ENCODE results near the gene APEX2. TPM values are rescaled to one million over a fixed set of nuclear protein-coding genes. Genes with fewer than 3 reads are reported as not detected.

APEX2 gene
- total and polyA plus RNA-seq, 2 experiments from 2014 or later, result 10.0 to 20.1 TPM

DNA sequence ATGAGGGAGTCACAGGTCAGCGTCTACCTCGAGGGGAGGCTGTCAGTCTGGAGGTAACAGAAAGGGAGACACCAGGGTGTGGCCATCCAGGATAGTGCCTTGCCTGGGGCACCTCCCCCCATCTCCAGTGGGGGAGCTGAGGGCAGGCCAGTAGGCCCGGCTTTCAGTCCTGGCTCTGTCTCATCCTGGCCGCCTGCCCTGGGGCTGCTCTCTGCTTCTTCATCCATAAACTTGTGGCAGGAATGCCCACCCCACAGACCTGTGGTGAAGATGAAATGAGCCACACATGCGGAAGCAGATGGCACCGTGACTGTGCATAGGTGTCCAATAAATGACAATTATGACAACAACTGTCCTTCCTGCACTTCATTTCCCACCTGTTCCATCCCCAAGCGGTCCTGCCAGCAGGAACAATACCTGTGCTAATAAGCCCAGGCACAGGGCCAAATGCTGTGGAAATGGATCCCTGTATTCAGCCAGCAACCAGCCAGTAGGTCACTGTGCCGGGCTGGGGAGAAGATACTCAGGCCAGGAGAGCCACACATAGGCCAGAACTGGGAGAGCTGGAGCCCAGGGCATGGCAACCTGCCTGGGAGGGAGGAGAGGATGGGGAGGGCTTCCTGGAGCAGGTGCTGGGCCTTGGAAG, 49.3 kb upstream of the APEX2 start:
- no peaks in the 10 kb centered on the region for H3K27me3 ChIP-seq (ENCODE audit: insufficient read depth)
- TF ChIP-seq ETS1 (IDR thresholded peaks at IDR 0.05) (no peak), EZH2 (IDR thresholded peaks at IDR 0.05; ENCODE audit: low read depth, unreplicated experiment) (no peak), NANOG (IDR thresholded peaks at IDR 0.05; ENCODE audit: borderline replicate concordance) (no peak), ZNF114 (CRISPR knock-in tag; IDR thresholded peaks at IDR 0.05) (no peak), STAT1 (IDR thresholded peaks at IDR 0.05; ENCODE audit: unreplicated experiment) (no peak), EZH2phosphoT487 (IDR thresholded peaks at IDR 0.05; ENCODE audit: unreplicated experiment) (no peak), CREB1 (CRISPR knock-in tag; IDR thresholded peaks at IDR 0.05; ENCODE audit: low read depth) (no peak), ZNF331 (CRISPR knock-in tag; IDR thresholded peaks at IDR 0.05; ENCODE audit: low read depth) (no peak)
- TF ChIP-seq, protein P1, sequence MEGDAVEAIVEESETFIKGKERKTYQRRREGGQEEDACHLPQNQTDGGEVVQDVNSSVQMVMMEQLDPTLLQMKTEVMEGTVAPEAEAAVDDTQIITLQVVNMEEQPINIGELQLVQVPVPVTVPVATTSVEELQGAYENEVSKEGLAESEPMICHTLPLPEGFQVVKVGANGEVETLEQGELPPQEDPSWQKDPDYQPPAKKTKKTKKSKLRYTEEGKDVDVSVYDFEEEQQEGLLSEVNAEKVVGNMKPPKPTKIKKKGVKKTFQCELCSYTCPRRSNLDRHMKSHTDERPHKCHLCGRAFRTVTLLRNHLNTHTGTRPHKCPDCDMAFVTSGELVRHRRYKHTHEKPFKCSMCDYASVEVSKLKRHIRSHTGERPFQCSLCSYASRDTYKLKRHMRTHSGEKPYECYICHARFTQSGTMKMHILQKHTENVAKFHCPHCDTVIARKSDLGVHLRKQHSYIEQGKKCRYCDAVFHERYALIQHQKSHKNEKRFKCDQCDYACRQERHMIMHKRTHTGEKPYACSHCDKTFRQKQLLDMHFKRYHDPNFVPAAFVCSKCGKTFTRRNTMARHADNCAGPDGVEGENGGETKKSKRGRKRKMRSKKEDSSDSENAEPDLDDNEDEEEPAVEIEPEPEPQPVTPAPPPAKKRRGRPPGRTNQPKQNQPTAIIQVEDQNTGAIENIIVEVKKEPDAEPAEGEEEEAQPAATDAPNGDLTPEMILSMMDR (conservative IDR thresholded peaks at IDR 0.05; ENCODE audit: low read depth in 2 of 2), result no peak
- TF ChIP-seq, protein P2, sequence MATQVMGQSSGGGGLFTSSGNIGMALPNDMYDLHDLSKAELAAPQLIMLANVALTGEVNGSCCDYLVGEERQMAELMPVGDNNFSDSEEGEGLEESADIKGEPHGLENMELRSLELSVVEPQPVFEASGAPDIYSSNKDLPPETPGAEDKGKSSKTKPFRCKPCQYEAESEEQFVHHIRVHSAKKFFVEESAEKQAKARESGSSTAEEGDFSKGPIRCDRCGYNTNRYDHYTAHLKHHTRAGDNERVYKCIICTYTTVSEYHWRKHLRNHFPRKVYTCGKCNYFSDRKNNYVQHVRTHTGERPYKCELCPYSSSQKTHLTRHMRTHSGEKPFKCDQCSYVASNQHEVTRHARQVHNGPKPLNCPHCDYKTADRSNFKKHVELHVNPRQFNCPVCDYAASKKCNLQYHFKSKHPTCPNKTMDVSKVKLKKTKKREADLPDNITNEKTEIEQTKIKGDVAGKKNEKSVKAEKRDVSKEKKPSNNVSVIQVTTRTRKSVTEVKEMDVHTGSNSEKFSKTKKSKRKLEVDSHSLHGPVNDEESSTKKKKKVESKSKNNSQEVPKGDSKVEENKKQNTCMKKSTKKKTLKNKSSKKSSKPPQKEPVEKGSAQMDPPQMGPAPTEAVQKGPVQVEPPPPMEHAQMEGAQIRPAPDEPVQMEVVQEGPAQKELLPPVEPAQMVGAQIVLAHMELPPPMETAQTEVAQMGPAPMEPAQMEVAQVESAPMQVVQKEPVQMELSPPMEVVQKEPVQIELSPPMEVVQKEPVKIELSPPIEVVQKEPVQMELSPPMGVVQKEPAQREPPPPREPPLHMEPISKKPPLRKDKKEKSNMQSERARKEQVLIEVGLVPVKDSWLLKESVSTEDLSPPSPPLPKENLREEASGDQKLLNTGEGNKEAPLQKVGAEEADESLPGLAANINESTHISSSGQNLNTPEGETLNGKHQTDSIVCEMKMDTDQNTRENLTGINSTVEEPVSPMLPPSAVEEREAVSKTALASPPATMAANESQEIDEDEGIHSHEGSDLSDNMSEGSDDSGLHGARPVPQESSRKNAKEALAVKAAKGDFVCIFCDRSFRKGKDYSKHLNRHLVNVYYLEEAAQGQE (IDR thresholded peaks at IDR 0.05; ENCODE audit: unreplicated experiment), result no peak
- TF ChIP-seq, protein P3, sequence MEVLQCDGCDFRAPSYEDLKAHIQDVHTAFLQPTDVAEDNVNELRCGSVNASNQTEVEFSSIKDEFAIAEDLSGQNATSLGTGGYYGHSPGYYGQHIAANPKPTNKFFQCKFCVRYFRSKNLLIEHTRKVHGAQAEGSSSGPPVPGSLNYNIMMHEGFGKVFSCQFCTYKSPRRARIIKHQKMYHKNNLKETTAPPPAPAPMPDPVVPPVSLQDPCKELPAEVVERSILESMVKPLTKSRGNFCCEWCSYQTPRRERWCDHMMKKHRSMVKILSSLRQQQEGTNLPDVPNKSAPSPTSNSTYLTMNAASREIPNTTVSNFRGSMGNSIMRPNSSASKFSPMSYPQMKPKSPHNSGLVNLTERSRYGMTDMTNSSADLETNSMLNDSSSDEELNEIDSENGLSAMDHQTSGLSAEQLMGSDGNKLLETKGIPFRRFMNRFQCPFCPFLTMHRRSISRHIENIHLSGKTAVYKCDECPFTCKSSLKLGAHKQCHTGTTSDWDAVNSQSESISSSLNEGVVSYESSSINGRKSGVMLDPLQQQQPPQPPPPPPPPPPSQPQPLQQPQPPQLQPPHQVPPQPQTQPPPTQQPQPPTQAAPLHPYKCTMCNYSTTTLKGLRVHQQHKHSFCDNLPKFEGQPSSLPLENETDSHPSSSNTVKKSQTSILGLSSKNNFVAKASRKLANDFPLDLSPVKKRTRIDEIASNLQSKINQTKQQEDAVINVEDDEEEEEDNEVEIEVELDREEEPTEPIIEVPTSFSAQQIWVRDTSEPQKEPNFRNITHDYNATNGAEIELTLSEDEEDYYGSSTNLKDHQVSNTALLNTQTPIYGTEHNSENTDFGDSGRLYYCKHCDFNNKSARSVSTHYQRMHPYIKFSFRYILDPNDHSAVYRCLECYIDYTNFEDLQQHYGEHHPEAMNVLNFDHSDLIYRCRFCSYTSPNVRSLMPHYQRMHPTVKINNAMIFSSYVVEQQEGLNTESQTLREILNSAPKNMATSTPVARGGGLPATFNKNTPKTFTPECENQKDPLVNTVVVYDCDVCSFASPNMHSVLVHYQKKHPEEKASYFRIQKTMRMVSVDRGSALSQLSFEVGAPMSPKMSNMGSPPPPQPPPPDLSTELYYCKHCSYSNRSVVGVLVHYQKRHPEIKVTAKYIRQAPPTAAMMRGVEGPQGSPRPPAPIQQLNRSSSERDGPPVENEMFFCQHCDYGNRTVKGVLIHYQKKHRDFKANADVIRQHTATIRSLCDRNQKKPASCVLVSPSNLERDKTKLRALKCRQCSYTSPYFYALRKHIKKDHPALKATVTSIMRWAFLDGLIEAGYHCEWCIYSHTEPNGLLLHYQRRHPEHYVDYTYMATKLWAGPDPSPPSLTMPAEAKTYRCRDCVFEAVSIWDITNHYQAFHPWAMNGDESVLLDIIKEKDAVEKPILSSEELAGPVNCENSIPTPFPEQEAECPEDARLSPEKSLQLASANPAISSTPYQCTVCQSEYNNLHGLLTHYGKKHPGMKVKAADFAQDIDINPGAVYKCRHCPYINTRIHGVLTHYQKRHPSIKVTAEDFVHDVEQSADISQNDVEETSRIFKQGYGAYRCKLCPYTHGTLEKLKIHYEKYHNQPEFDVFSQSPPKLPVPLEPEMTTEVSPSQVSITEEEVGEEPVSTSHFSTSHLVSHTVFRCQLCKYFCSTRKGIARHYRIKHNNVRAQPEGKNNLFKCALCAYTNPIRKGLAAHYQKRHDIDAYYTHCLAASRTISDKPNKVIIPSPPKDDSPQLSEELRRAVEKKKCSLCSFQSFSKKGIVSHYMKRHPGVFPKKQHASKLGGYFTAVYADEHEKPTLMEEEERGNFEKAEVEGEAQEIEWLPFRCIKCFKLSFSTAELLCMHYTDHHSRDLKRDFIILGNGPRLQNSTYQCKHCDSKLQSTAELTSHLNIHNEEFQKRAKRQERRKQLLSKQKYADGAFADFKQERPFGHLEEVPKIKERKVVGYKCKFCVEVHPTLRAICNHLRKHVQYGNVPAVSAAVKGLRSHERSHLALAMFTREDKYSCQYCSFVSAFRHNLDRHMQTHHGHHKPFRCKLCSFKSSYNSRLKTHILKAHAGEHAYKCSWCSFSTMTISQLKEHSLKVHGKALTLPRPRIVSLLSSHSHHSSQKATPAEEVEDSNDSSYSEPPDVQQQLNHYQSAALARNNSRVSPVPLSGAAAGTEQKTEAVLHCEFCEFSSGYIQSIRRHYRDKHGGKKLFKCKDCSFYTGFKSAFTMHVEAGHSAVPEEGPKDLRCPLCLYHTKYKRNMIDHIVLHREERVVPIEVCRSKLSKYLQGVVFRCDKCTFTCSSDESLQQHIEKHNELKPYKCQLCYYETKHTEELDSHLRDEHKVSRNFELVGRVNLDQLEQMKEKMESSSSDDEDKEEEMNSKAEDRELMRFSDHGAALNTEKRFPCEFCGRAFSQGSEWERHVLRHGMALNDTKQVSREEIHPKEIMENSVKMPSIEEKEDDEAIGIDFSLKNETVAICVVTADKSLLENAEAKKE (CRISPR knock-in tag; IDR thresholded peaks at IDR 0.05), result no peak
- no peaks in the 10 kb centered on the region for H3K9me2 ChIP-seq (ENCODE audit: insufficient read depth)
- DNase-seq (ENCODE audit: low spot score) (no peak), ATAC-seq (peak; percentile 36; the same call in 2 of the 3 replicates)
- no peak overlapping the region for H3K4me3 Mint-ChIP-seq
- no peak overlapping the region for H3K27ac Mint-ChIP-seq
- H2AFZ ChIP-seq, result no peak overlapping the region
- no peaks in the 10 kb centered on the region for H3K9me3 Mint-ChIP-seq
- H3K36me3 ChIP-seq (ENCODE audit: insufficient read depth), result no peaks in the 10 kb centered on the region
- no peak overlapping the region for H3K27ac ChIP-seq (ENCODE audit: low read depth)
- H4K20me1 ChIP-seq (replicated peaks; ENCODE audit: insufficient read depth), result no peaks in the 10 kb centered on the region
- no peaks in the 10 kb centered on the region for H3K79me2 ChIP-seq (replicated peaks; ENCODE audit: insufficient read depth)
- no peak overlapping the region for H3K4me3 ChIP-seq
- no peaks in the 10 kb centered on the region for H3F3A ChIP-seq (replicated peaks; ENCODE audit: low read depth)
- no peak overlapping the region for H3K4me2 ChIP-seq
- no peaks in the 10 kb centered on the region for H3K4me1 ChIP-seq (ENCODE audit: insufficient read depth)
- H3K4me1 Mint-ChIP-seq, result no peaks in the 10 kb centered on the region
- no peaks in the 10 kb centered on the region for H3K36me3 Mint-ChIP-seq (ENCODE audit: low read depth)
- H3K27me3 Mint-ChIP-seq (ENCODE audit: insufficient read depth, low read depth, poor library complexity), result peaks cover 2% of the 10 kb centered on the region

Measured in GM23338 (cell line).